DMS 273 treated with DMSO at 0.1 percent for 48 hours (cell line): ENCODE measurements around the gene GGACT.
"Not testable (repeated sequence)": the region's sequence is repeated elsewhere in the genome, so short reads cannot be mapped to it uniquely, and the experiment has no call there.

Source experiments
- DNase-seq: peaks from one replicate; lab custom pipeline; 2025; lab: John Stamatoyannopoulos, UW

The GGACT gene

DNA sequence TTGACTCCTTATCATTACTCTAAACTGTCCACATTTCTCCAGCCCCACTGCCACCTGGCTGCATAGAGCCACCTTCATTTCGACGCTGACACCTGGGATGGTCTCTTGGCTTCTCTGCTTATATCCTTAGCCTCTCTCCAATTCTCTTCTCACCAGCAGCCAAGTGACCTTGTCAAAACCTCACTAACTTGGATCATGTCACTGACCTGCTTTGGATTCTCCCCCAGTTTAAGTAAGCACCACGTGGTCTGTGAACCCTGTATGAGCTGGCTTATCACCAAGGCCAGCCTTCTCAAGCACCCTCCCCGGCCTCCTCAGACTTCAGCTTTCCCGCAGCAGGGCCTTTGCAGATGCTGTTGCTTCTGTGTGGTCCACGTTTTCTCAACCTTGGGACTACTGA is 12.3 kb upstream of the GGACT start:
- DNase-seq, result no peak

DNA sequence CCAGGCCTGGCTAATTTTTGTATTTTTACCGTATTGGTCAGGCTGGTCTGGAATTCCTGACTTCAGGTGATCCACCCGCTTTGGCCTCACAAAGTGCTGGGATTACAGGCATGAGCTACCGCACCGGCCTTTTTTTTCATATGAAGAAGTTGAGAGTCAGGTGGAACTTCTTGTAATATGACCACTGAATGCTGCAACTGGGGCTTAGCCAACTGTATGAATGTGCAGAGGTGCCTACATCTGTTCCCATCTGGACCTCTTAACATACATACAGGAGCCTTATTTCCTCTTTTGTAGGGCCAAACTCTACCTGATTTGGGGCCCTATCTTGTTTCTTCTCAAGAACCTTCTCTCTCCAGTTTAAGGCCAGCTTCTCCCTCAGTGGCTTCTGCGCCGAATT is 11.9 kb upstream of the GGACT start:
- DNase-seq, result no peak

- DNase-seq, result no peak
Measured at GRCh38 chr13:100597253-100597652, 8.7 kb upstream of the GGACT start.

- no peak for DNase-seq
Measured at GRCh38 chr13:100596516-100596915, 7.9 kb upstream of the GGACT start.

DNA sequence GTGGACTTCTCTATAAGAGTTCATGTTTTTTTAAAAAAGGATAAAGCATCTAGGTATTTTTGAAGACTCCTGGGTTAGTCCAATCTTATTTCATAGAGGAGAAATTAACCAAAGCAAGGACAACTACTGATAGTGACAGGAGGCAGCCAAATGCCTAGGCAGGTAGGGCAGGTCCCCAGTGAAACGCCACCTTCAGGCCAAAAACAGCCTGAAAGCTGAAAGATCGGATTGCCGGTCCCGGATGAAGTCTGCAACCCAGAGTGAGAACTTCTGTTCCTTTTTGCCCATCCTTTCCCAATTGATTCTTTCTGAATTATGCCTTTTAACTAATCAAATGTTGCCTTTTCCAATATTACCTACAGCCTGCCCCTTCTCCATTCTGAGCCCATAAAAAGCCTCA is 6.1 kb upstream of the GGACT start:
- DNase-seq, result no peak

DNA sequence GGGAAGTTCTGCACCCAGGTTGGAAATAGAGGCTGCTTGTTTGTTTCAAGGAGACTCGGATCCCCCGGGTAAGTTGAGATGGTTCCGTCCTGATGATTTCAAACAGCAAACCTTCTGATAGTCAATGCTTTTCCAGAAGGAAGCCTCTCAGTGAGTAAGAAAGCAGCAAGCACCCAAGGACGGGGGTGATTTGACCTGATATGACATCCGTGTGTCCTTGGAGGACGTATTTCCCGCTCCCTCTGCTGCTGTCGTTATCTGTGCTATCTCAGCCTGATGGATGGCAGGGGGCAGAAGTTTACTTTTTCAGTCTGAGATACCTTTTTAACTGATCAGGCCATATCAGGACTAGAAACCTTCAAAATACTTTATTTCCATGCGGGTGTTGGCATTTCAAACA is 5.7 kb upstream of the GGACT start:
- DNase-seq, result no peak

DNA sequence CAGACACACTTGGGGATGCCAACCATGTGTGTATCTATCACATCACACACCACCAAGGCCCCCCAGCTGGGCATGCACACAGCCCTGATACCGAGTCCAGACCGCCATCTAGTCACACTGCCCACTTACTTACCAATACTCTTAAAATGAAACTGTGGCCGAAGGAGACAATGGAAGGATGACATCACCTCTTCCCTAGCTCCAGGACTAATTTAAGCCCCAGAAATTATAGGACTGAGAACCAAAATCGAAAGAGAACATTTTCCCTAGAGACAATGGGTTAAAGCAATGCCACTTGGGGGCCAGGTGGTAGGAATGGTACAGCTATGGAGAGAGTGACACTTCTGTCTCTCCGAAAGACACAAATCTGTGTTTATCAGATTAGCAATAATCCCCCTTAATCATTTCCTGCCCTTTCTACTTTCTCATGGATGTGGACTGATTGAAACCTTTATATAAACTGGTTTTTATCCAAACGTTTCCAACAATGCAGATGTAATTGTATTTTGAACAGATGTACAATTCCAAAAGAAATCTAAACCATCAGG is 663 bp upstream of the GGACT start:
- no peak for DNase-seq

DNA sequence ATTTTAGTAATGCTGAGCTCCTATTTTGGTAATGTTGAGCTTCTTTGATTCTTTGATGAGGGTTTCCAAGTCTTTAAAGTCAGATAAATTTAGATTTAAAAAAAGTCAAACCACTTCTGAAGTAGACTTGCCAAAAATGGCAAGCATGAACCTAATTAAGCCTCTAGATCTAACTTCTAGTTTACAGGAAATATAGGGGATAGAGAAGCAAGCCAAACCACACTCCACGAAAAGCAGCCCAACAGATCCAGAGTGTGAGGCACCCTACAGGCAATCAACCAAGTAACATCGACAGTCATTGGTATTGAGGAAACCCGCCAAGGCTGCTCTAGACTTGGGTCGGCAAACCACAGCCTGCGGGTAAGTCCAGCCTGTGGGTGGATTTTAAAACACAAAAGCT is 3.7 kb downstream of the GGACT start:
- no peak for DNase-seq

DNA sequence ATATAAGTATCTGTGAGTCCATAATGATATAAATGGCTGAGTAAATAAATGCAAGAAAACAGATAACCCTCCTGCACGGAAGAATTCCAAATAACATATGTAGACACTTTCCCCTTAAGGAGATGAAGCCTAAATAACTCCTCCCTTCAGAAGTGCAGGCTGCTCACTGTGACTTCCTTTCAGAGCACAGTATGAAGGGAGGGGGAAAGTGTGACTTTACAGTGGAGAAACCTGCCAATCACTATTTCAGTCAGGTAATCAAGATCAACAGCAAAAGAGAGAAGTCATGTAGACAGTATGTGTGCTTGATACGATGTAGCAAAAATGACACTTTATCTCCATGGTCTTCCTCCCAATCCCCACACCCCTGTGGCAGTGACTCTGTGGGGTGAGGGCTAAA is 7.1 kb downstream of the GGACT start:
- DNase-seq, result no peak

DNA sequence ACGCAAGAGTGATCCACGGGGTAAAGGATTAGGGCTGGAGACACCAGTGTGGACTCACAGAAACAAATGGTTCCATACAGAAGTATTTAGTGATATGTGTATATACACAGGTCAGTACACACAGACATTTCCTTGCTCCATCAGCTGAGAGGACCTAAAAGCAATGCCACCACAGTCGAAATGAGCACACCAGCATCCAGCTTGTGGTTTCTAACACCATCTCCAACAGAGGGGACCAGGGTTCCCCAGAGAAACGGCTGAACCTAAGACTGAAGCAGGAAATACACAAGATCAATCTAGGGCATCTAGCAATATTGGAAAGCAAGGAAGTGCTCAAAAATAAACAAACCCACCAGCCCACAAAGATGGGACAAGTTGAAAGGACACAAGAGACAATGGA is 7.6 kb downstream of the GGACT start:
- no peak for DNase-seq

DNA sequence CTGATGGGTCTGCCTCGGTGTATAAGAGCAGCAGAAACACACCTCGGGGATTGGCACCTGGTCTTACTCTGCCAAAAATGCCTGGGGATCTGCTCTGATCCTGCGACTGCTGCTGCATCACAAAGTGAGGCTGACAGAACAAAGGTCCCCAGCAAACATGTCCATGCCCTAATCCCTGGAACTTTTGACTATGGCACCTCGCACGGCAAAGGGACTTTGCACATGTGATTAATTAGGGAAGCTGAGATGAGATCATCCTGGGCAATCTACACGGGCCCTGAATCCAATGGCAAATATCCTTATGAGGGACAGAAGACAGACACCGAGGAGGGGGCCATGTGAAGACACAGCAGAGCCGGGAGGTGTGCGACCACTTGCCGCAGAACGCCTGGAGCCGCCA is 8.5 kb downstream of the GGACT start:
- DNase-seq, result no peak

DNA sequence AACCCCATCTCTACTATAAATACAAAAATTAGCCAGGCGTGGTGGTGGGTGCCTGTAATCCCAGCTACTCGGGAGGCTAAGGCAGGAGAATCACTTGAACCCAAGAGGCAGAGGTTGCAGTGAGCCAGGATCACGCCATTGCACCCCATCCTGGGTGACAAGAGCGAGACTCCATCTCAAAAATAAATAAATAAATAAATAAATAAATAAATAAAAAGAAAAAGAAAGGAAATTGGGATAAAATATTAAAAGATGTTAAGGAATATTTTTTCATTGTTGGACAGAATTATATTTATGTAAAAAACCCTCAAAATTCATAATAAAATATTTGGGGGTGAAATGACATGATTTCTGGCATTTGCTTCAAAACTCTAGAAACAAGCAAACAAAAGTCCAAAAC is 11.3 kb downstream of the GGACT start:
- not testable (repeated sequence) for DNase-seq

GRCh38 chr13:100573121-100573520 is 15.5 kb downstream of the GGACT start:
- DNase-seq, result peak; percentile 1

- no peak for DNase-seq
Measured at GRCh38 chr13:100566543-100566942, 22.0 kb downstream of the GGACT start.

DNA sequence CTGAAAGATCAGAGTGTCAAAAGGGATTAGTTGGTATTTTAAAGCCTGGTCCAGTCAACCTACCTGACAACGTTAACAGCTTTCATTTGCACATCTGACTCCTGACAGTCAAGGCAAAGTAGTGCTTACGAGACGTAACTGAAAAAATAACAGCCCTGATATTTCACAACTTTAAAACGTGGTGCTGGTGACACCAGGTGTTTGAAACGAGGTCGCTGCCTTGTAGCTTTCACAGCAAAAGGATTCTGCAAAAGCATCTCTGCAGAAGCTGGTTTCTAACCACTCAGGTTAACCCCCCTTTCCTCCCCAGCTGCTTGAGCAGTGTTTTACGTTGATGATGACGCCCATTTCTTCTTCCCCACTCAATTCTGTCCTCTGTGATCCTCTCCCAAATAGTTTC is 23.3 kb downstream of the GGACT start:
- DNase-seq, result no peak

- DNase-seq, result no peak
Measured at GRCh38 chr13:100564444-100565223, 24.0 kb downstream of the GGACT start.

DNA sequence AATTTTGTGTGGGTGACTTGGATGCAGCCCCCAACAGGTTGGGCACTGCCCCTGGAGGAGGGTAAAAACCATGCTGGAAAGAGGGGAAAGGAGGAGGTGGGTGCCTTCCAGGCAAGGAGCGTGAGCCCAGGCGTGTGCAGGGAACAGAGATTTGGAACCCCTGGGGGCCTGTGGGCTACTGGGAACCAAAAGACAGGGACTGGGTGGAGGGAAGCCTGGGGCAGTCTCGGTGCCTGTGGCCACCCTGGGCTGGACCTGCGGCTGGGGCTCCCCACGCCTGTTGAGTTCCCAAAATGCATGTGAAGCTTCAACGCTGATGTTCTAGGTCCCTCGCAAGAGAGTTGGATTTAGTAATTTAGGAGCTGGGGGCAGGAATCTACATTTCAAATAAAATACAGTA is 24.8 kb downstream of the GGACT start:
- no peak for DNase-seq

GRCh38 chr13:100561599-100562204 is 26.9 kb downstream of the GGACT start:
- no peak for DNase-seq

DNA sequence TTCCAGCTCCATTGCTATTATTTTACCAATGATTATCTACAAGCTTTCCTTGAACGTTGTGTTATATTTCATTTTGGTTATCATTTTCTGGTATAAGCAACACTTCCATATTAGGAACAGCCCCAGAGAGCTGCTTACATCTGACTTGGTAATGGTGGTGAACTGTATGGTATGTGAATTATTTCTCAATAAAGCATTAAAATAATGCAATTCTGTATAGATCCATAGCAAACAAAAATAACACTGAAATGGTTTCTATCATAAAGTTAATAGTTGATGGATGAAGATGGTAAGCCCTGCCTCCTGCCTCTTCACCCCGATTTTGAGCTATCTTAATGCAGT is 27.5 kb downstream of the GGACT start:
- no peak for DNase-seq

DNA sequence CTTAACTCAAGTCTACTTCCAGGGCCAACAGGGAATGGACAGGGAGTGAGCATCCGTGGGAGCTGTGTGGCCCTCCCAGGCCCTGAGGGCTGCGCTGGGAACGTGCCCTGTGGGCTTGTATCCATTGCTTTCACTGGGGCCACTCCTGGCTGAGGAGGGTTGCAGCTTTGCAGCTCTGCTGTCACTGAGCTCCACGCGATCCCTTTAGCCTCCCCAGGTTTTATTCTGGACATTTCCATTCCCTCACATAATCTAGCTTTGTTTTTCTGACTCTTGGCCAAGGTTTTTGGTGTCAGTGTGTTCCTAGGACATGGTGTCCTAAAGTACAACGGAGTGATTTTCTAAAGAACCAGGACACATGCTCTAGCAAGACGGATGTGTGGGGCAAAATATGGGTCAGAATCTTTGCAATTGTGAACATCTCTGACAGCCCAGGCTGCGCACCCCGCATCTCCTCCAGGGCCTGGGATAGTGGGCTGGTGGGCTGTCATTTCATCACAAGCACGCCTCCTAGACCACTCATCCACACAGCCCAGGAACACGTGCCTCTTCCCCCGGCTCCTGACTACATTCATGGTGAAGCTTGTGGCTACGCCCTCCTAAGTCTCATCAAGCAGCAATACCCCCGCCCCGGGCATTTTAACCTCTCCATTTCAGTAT is 28.0 kb downstream of the GGACT start:
- no peak for DNase-seq

GRCh38 chr13:100559886-100560285 is 28.7 kb downstream of the GGACT start:
- DNase-seq, result no peak

DNA sequence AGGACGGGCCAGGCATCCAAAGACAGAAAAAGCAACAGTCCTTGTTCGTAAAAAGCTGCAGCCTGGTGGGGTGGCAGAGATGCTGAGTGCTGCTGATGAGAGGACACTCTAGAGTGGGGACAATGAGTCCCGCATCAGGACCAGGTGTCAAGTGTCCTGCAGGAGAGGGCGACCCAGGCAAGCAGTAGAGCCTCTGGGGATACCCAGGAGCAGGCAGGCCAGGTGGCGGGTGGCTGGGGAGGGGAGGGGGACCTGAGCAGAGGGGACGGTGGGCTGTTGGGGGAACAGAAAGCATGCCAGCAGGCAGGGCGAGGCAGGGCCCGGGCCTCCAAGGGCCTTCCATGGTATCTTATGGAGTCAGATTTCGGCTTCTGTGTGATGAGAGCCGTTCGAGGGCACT is 35.8 kb downstream of the GGACT start:
- DNase-seq, result no peak

GRCh38 chr13:100549316-100549715 is 39.3 kb downstream of the GGACT start:
- no peak for DNase-seq
